HG02852 (cell line): Measurements from ENCODE around the gene ECHDC1.
"Not testable (repeated sequence)": the region's sequence is repeated elsewhere in the genome, so short reads cannot be mapped to it uniquely, and the experiment has no call there.

Experiments
- ATAC-seq: cut with Tn5 transposase; IDR thresholded peaks from one replicate; pipeline ENCODE4 v1.9.1; 2021; ENCODE audit warnings: mild to moderate bottlenecking, moderate library complexity; ENCODE audit not compliant: unreplicated experiment

The ECHDC1 gene

GRCh38 chr6:127342946-127343808 is at the start of gene ECHDC1:
TSS of gene ECHDC1 (minus strand) at chr6:127343609. CDS start at chr6:127331028, 12,581 bp downstream.
- peak; percentile 70 for ATAC-seq

GRCh38 chr6:127392301-127392700 is 48.9 kb upstream of the ECHDC1 start:
- ATAC-seq: no peak

GRCh38 chr6:127391094-127391953 is 47.9 kb upstream of the ECHDC1 start:
- ATAC-seq: no peak

- ATAC-seq: no peak
Observed at GRCh38 chr6:127389706-127390105, 46.3 kb upstream of the ECHDC1 start.

GRCh38 chr6:127385668-127386430 is 42.4 kb upstream of the ECHDC1 start:
- ATAC-seq: no peak

GRCh38 chr6:127384848-127385247 is 41.4 kb upstream of the ECHDC1 start:
- ATAC-seq: not testable (repeated sequence)

- no peak for ATAC-seq
Observed at GRCh38 chr6:127383988-127384387, 40.6 kb upstream of the ECHDC1 start.

- no peak for ATAC-seq
Observed at GRCh38 chr6:127382413-127382812, 39.0 kb upstream of the ECHDC1 start.

- ATAC-seq: no peak
Observed at GRCh38 chr6:127381384-127381783, 38.0 kb upstream of the ECHDC1 start.

- ATAC-seq: no peak
Observed at GRCh38 chr6:127376685-127377084, 33.3 kb upstream of the ECHDC1 start.

GRCh38 chr6:127367023-127367375 is 23.6 kb upstream of the ECHDC1 start:
- no peak for ATAC-seq

GRCh38 chr6:127366282-127367022 is 23.0 kb upstream of the ECHDC1 start:
- ATAC-seq: no peak

- no peak for ATAC-seq
Observed at GRCh38 chr6:127365874-127366273, 22.5 kb upstream of the ECHDC1 start.

- no peak for ATAC-seq
Observed at GRCh38 chr6:127352524-127352923, 9.1 kb upstream of the ECHDC1 start.

- ATAC-seq: no peak
Observed at GRCh38 chr6:127349980-127350379, 6.6 kb upstream of the ECHDC1 start.

- ATAC-seq: no peak
Observed at GRCh38 chr6:127348028-127348661, 4.7 kb upstream of the ECHDC1 start.

GRCh38 chr6:127347178-127347577 is 3.8 kb upstream of the ECHDC1 start:
- ATAC-seq: no peak

GRCh38 chr6:127345521-127345920 is 2.1 kb upstream of the ECHDC1 start:
- no peak for ATAC-seq

GRCh38 chr6:127343809-127344659 is 625 bp upstream of the ECHDC1 start:
- peak; percentile 1 for ATAC-seq
